Right lobe of liver (tissue), 6 donors: ENCODE results near the gene INPP5J. TPM values are rescaled to one million over a fixed set of nuclear protein-coding genes. Genes with fewer than 3 reads are reported as not detected.

Experiments used
- ATAC-seq, 4 donors: fragments of 200-7000 bp; cut with Tn5 transposase; one replicate each; pipeline ENCODE4 v1.9.1; 2020; ENCODE audit warnings: mild to moderate bottlenecking in 4 of 4, moderate library complexity in 4 of 4
- DNase-seq, 3 donors: peaks; one replicate each; pipeline ENCODE4 v3.0.0-alpha.2; 2020
- H3K27ac ChIP-seq, 3 donors: fragments of 200-600 bp; one replicate each; pipeline ENCODE4 v1.8.0; 2022
- H3K27me3 ChIP-seq, 2 donors: fragments of 200-600 bp; one replicate each; pipeline ENCODE4 v1.8.0; 2022
- H3K36me3 ChIP-seq, 4 donors: fragments of 200-600 bp; sonication (generic) in 1 of 4; one replicate each; pipeline versions ENCODE4 v1.5.1 to v1.8.0; 2017 to 2022; ENCODE audit warnings: control low read depth in 1 of 4
- H3K4me1 ChIP-seq, 4 donors: fragments of 200-600 bp; sonication (generic) in 1 of 4; one replicate each; pipeline versions ENCODE4 v1.5.1 to v1.8.0; 2017 to 2022; ENCODE audit warnings: control low read depth in 1 of 4
- H3K4me3 ChIP-seq, 3 donors: fragments of 200-600 bp; one replicate each; pipeline ENCODE4 v1.8.0; 2022
- H3K9me3 ChIP-seq, 4 donors: fragments of 200-600 bp; sonication (generic) in 1 of 4; one replicate each; pipeline versions ENCODE4 v1.5.1 to v1.8.0; 2017 to 2022; ENCODE audit warnings: control low read depth in 1 of 4
- POLR2A ChIP-seq: fragments of 450-650 bp; IDR thresholded peaks from one replicate; pipeline ENCODE4 v1.6.1; 2017; ENCODE audit warnings: antibody characterized with exemption, mild to moderate bottlenecking
- WGBS: methylation state at CpG from one replicate; pipeline ENCODE4 v1.1.6; 2018; ENCODE audit warnings: low coverage, low lambda C conversion rate; ENCODE audit not compliant: insufficient coverage; ENCODE audit errors: missing lambda C conversion rate; 5-methylcytosine and 5-hydroxymethylcytosine counted together
- intact Hi-C, 2 donors: fragments of 100-400 bp; cut with DNase I; formaldehyde crosslinking; loops; one replicate each; pipeline versions ENCODE4 v1.11.2 to v1.14.1; 2022
- total RNA-seq, 6 experiments: library from RNA; depleted of rRNA in 2 of 6; stranded (reverse); fragments of >200 nt in 2 of 6; fragmentation: NEBNext Ultra II Directional in 3 of 6; extraction: Animal tissue kit (Norgen Biotek cat#: 25700) in 3 of 6; gene quantifications; one replicate each; pipeline versions ENCODE4 v1.1.0 to v1.2.4, GENCODE V29; 2016 to 2023
- TF ChIP-seq, protein P1 (sequence below), 4 donors: fragments of 200-600 bp in 3 of 4; fragments of 450-650 bp in 1 of 4; IDR thresholded peaks; one replicate each; pipeline versions ENCODE4 v1.5.1 to v1.8.0; 2016 to 2022; ENCODE audit warnings: antibody characterized with exemption in 4 of 4, mild to moderate bottlenecking in 2 of 4
- donor health status: DM: no; HTN: yes; CAD: no.
- donor health status: DM: no; HTN: no; CAD: no.
- donor health status: DM: no; HTN: no; CAD: no.
- donor health status: DM: no; HTN: yes; CAD: no.
- donor health status: DM: no; HTN: yes; CAD: no.

Gene INPP5J
- total RNA-seq, 6 experiments from 2014 or later = 0.12 to 0.49 (median 0.26) TPM; not detected in 2

DNA sequence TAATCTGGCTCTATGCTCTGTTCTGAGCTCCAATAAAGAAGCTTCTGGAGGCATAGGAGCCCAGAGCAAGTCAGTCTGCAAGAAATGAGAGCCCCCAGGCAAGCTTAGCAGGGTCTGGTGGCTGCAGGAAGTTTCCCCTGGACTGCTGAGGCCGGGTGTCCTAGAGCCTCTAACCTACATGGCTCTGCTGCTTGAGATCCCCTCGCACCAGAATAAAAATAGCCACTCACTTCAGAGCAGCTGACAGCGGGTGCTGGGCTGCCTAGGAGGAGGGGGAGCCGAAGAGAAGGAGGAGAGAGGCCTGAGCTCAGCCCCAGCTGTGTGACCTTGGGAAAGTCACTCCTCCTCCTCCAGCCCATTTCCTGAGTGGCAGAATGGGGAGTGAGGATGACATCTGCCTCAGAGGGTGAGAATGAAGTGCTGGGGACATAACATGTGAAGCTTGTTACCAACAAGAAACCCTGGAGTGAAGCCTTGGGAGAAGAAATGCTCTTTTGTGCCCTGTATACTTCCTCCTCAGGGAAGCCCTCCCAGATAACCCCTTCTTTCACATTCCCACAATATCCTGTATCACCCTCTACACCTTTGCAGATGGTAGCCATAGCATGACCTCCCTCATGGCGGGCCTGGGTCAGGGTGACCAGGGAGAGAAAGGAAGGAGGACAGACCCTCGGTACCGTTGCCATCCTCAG lies 3.6 kb upstream of the INPP5J start:
- no peaks in the 10 kb centered on the region for H3K27me3 ChIP-seq
- ATAC-seq (no peak), DNase-seq (no peak)
- WGBS = 90% methylated on average over 2 of the region's 7 CpGs
- TF ChIP-seq POLR2A = no peak
- TF ChIP-seq, protein P1, sequence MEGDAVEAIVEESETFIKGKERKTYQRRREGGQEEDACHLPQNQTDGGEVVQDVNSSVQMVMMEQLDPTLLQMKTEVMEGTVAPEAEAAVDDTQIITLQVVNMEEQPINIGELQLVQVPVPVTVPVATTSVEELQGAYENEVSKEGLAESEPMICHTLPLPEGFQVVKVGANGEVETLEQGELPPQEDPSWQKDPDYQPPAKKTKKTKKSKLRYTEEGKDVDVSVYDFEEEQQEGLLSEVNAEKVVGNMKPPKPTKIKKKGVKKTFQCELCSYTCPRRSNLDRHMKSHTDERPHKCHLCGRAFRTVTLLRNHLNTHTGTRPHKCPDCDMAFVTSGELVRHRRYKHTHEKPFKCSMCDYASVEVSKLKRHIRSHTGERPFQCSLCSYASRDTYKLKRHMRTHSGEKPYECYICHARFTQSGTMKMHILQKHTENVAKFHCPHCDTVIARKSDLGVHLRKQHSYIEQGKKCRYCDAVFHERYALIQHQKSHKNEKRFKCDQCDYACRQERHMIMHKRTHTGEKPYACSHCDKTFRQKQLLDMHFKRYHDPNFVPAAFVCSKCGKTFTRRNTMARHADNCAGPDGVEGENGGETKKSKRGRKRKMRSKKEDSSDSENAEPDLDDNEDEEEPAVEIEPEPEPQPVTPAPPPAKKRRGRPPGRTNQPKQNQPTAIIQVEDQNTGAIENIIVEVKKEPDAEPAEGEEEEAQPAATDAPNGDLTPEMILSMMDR (IDR thresholded peaks at IDR 0.05) = no peak
- no peaks in the 10 kb centered on the region for H3K36me3 ChIP-seq
- H3K27ac ChIP-seq = no peak overlapping the region
- intact Hi-C loops = no loop called here
- peaks cover 0 to 4% (median 0%) of the 10 kb centered on the region in 4 donors for H3K4me1 ChIP-seq
- H3K4me3 ChIP-seq = no peak overlapping the region
- H3K9me3 ChIP-seq = no peaks in the 10 kb centered on the region

DNA sequence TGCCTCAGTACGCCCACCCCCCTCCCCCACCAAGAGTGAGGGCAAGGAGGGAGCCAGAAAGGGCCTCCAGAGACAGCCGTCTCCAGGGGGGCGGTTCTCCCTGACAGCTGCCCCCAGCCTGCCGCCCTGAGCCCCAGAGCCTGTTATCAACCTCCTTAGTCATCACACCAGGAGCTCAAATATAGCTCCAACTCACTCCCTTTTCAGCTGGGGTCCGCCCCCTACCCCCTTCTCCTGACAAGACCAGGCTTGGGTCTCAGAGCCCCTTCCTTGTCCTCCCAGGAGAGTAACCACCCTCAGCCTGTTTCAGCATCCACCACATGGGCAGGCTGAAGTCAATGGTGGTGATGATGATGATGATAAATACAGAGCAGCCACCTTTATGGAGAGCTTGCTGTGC lies 2.5 kb upstream of the INPP5J start:
- ATAC-seq = no peak
- intact Hi-C loops = no loop called here
- no peaks in the 10 kb centered on the region for H3K9me3 ChIP-seq
- DNase-seq = no peak
- no peaks in the 10 kb centered on the region for H3K36me3 ChIP-seq
- H3K4me3 ChIP-seq = no peak overlapping the region
- no CpG with 5 or more reads among the region's 5 CpGs for WGBS
- H3K4me1 ChIP-seq = peaks cover 0 to 4% (median 0%) of the 10 kb centered on the region in 4 donors
- H3K27ac ChIP-seq = no peak overlapping the region
- TF ChIP-seq POLR2A = no peak
- TF ChIP-seq, protein P1 (IDR thresholded peaks at IDR 0.05) = no peak
- H3K27me3 ChIP-seq = no peaks in the 10 kb centered on the region

DNA sequence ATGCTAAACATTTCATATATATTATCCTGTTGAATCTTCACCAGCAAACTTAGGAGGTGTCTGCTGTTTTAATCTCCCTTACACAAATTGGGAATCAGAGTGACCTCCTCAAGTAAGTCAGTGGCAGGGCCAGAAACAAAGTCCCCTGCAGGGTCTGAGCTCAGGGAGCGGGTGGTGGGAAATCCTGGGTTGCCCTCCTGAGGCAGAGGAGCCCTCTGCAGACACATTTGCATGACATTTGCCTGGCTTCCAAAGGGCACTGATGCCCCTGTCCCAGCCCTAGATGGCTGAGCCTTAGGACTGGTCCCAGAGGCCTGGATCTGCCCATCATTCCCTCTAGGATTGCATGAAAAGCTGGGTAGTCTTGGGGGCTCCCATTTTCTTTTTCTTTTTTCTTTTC lies 2.1 kb upstream of the INPP5J start:
- Histone ChIP-seq H3K4me3 (no peak overlapping the region), H3K4me1 (peaks cover 0 to 4% (median 0%) of the 10 kb centered on the region in 4 donors), H3K9me3 (no peaks in the 10 kb centered on the region), H3K27ac (no peak overlapping the region), H3K36me3 (no peaks in the 10 kb centered on the region), H3K27me3 (no peaks in the 10 kb centered on the region)
- no peak for ATAC-seq
- WGBS = no CpG with 5 or more reads among the region's 1 CpG
- TF ChIP-seq, protein P1 (IDR thresholded peaks at IDR 0.05) = no peak
- TF ChIP-seq POLR2A = no peak
- no peak for DNase-seq
- intact Hi-C loops = no loop called here

DNA sequence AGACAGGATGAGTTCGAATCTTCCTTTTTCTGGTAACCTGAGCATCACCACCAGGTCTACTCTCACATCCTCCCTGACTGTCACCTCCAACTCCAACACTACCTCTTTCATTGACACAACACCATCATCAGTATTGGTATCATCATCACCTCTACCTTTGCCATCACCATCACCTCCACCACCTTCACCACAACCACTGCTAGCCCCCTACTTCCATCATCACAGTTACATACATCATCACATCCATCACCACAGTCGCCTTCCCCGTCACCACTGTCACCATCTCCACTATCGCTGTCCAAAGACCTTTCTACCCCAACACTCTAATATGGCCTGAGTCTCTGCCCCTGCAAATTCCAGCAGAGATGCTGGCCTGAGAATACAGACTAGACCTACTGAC lies 1.4 kb upstream of the INPP5J start:
- intact Hi-C loops = no loop called here
- Histone ChIP-seq H3K4me1 (peaks cover 0 to 4% (median 0%) of the 10 kb centered on the region in 4 donors), H3K4me3 (no peak overlapping the region), H3K27me3 (no peaks in the 10 kb centered on the region), H3K36me3 (no peaks in the 10 kb centered on the region), H3K9me3 (no peaks in the 10 kb centered on the region), H3K27ac (no peak overlapping the region)
- DNase-seq (no peak), ATAC-seq (no peak)
- TF ChIP-seq, protein P1 (IDR thresholded peaks at IDR 0.05) = no peak
- TF ChIP-seq POLR2A = no peak
- 94% methylated on average over 3 of the region's 4 CpGs for WGBS
